GM18502 (cell line): ENCODE results near the gene EYA3.

Source experiments
- ATAC-seq: cut with Tn5 transposase; IDR thresholded peaks from one replicate; pipeline ENCODE4 v1.9.1; 2021; ENCODE audit warnings: mild to moderate bottlenecking; ENCODE audit not compliant: unreplicated experiment, poor library complexity

The EYA3 gene

DNA sequence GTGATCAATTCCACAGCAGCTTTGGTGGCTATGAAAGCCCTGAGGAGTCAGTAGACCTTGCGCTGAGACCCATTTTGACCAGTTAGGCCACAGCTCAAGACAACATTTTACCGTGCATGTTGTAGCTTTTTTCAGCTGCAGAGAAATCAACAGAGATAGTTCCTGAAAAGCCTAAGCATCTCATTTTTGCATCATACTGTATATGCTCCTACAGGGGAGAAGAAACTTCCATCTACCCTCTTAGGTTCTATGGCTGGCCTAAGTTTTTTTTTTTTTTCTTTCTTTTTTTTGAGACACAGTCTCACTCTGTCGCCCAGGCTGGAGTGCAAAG lies 24.8 kb upstream of the EYA3 start:
- ATAC-seq, result no peak

DNA sequence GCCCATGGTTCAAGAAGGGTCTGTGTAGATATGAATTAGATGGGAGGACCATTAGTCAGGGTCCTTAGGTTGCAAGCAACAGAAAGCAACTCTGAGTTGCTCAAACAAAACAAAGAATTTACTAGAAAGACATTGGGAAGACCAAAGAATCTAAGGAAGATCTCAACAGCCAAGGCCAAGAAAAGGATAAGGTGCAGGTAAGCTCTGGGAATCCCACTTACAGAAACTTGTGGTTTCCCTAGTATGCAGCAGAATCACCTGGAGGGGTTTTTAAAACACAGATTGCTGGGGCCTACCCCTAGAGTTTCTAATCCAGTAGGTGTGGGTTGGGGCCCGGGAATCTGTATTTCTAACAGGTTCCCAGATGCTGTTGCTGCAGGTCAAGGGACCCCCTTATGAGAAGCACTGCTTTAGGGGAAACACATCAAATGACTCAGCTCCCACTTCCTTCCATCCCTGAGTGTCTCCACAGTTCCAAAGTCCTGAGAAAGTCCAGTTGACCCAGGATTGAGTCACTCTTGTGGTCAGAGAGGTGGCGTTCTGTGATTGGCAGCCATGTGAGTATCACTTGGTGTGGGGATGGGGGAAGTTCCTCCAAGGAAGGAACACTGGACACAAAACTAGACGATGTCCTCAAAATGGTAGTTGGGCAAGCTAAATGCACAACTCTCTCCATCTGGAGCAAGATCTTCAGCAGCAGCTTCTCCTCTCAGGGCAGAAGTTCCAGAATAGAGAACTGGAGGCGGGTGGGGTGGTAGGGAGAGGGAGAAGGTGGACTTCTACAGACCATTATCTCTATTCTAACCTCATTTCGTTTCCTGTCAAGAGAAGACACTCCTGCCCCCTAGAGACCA lies 24.2 kb upstream of the EYA3 start:
- ATAC-seq, result no peak

DNA sequence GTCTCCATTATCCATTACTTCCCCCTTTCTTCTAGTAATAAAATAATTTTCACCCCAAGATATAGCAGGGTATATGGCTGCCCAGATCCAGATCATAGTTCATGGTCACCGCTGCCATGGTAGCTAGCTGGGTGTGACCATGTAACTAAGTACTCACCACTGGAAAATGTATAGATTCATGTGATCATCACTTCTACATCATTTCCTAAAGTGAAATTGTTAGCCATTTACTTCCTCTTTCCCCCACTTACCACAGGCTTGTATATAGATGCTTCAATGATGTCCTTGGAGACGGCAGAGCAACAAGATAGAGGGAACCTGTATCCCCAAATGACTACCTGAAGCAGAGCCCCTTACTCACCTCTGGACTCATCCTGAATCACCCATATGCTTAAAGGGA lies 22.7 kb upstream of the EYA3 start:
- ATAC-seq, result no peak

DNA sequence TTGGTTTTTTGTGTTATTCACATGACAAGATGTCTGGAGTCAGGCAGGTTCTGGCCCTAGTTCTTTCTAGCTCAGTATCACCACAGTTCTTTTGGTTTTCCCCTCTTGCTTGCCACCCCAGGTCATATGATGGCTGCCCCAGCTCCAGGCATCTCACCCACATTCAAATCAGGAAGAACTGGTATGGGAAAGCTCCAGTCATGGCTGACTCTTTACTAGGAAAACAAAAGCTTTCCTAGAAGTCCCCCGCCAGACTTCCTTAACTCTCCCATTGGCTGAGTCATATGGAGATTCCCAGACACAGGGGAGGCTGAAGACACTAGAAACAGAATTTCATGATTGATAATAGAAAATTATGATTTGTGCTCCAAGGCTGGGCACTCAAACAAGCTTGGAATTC lies 22.1 kb upstream of the EYA3 start:
- ATAC-seq, result no peak

DNA sequence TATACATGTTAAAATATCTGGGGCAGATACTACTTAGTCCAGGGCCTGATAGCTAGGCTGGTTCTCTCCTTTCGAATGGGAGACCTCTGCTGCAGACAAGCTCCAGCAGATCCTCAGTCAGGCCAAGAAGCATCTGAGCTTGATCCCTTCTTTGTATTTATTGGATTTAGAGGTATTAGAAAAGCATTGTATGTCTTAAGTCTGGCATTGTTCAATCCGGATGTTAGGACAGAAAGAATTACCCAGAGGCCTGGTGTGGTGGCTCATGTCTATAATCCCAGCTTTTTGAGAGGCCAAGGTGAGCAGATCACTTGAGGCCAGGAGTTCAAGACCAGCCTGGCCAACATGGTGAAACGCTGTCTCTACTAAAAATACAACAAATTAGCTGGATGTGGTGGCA lies 21.2 kb upstream of the EYA3 start:
- ATAC-seq, result no peak

DNA sequence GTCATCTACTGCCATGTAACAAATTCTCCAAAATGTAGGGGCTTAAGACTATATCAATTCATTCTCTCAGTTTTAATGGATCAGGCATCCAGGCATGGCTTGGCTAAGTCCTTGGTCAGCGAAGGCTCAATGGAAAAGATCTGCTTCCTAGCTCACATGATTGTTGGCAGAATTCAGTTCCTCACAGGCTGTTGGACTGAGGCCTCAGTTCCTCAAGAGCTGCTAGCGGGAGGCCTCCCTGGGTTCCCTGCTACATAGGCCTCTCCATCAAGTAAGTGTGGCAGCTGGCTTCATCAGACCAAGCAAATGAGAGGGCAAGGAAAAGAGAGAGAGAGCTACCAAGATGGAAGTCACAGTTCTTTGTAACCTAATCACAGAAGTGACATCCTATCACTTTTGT lies 19.6 kb upstream of the EYA3 start:
- no peak for ATAC-seq

DNA sequence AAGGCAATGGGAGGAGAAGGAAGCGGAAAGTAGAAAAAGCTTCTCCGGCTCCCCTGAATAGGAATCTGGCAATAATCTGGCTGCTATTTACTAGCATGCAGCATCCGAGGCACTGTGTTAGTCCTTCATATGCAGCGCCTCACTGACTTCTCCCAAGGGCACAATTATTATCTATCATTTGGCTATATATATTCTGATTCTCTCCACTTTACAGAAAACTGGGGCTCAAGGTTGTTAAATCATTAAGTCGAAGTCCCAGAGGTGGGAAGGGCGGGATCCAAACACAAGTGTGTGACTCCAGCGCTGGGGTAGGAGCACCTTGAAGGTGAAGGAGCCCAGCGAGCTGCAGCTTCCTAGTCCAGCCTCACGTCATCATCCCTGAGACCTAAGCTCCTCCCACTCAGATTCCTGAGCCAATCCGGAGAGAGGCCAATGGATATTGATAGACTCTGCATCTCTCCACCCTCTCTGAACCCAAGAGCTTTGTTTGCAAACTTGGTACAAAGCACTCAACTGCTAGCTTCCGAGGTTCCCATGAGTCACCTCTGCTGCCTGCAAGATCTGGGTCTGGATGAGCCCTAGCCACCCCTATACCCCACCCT lies 16.6 kb upstream of the EYA3 start:
- ATAC-seq, result no peak

DNA sequence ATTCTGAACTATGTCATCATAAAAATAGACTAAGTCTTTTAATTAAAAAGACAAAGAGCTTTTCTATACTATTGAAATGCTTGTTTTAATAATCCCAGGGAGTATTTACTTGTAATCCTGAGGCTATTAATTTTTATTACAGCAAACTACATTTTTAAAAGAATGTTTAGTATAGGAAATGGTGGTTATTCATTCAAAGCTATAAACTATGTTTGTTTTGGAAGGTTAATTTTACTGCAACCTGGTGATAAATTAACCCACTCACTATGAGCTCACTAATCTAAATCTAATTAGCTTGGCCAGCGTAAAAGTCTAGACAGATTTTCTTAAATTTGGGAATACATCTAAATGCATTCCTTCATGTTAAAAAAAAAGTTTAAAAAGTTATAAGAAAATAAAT lies 13.8 kb upstream of the EYA3 start:
- no peak for ATAC-seq

DNA sequence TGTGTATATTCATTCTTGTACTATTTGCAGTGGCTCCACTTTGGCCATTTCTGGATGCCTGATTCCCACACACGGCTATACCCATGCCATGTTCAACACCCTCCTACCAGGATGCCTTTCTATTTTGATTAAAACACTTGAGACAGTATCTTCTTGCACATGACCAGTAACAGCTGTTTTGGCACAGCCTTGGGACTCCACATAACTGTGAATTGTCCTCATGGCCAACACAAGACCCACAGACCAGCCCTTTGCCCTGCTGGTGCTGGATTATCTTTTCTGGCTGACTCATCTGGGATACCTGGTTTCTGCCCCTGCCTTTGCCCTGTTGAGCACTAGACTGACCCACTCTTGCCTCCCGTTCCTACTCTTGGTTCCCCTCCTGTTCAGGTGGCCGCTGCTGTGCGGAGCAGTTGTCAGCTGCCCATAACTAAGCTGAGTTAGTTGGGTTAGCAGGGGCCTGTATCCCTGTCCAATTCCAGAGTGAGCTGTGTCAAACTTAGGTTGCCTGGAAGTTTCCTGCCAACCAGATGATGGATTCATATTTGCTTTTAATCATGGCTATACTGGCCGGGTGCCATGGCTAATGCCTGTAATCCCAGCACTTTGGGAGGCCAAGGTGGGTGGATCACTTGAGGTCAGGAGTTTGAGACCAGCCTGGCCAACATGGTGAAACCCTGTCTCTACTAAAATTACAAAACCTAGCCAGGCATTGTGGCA lies 10.8 kb upstream of the EYA3 start:
- ATAC-seq, result no peak

DNA sequence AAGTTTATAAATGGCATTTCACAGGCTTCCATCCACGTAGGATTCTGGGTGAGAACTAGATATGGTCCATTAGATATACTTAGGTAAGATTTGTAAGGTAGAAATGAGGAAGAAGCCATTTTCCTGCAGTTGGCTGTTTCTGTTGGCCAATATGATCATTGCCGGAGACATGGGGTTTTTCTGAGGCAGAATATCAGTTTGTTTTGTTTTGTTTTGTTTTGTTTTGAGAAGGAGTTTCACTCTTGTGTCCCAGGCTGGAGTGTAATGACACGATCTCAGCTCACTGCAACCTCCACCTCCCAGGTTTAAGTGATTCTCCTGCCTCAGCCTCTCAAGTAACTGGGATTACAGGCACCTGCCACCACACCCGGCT lies 8.7 kb upstream of the EYA3 start:
- no peak for ATAC-seq

DNA sequence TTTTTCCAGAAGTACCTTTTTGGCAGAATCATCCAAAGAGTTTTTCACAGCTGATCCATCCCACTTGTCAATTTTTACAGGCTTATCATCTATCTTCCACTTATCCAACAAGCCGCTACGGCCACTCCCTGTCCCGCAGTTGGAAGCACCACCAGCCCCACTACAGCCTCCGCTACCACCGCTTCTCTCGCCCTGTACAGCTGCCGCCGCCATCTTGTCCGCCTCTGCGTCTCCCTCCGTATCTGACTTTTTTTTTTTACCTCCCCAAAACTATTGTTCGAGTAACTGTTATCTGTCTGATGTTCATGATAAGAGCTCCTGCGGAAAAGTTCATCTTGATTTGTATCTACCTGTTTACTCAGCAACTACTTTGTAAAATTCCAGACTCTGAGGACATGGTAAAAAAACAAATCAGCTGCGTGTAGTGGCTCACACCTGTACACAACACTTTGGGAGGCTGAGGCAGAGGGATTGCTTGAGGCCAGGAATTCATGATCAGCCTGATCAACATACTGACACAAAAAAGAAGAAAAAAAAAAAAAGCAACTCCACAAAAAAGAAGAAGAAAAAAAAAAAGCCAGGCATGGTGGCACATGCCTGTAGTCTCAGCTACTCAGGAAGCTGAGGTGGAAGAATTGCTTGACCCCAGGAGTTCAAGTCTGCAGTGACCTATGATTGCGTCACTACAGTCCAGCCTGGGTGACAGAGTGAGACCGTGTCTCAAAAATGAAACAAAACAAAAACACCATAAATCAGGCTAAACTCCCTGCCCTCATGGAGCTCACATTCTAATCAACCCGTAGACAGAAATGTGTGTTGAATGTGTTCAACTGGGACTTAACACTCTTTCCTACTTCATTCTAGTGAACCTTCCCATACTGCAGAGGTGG lies 8.0 kb upstream of the EYA3 start:
- ATAC-seq, result no peak

DNA sequence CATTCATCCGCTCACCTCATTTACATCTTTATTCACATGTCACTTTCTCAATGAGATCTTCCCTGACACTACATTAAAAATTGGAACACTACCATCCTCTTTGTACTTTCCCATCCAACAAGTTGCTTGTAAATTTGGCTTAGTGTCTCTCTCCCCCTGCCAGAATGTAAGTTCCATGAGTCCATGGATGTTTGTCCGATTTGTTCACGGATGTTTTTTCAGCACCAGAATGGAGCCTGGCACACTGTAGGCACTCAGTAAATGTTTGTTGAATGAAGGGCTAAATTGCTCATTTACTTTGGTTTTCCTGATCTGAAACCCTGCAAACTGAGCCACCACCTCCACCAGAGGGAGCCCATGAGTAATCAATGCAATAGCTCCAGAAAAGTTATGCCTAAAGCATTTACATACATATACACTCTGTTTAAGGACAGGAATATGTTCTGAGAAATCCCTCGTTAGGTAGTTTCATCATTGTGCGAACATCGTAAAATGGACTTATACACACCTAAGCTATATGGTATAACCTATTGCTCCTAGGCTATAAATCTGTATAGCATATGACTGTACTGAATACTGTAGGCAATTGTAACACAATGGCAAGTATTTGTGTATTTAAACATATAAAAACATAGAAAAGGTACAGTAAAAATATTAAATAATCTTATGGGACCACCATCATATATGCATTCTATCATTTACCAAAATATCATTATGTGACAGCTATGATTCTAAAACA lies 2.8 kb upstream of the EYA3 start:
- no peak for ATAC-seq

DNA sequence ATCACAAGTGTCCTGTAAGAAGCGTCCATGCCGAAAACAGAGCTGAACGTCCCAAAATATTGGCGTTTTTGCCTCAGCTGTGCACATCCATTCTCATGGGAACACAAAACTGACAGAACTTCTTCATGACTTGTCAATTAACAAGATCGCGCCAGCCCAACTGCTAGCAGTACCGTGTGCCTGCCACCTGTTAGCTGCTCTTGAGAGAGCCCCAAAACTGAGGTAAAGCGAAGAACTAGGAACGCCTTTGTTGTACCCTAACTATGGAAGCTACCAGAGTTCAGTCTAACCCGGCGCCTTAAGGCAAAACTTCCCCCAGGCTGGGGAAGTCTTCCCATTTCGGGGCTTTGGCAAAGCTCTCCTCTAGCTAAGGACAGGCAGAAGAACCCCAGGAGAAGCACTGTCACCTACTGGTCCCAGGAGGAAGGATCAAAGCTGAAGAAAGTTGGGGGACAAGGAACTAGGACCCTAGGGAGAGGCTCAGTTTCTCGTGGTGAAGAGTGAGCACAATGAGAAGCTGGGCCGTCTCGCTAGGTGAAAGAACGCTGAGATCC lies 719 bp downstream of the EYA3 start:
- no peak for ATAC-seq

DNA sequence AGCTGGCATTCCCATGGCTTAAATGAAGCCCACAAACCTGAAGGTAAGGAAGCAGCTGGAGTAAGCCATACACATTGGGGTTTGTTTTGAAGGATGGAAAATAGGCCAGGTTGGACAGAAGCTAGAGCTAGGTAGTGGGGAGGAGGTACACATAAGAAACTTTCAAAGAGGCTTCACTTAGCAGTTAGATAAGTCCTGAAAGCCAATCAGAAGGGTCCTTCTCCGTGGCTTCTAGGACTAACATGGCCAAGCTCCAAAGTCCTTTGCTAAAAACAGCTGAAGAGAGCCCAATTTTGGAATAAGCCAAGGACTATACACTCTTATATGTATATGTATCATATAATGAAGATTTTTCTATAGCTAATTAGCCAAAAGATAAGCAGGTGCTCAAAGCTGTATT lies 1.8 kb downstream of the EYA3 start:
- no peak for ATAC-seq

DNA sequence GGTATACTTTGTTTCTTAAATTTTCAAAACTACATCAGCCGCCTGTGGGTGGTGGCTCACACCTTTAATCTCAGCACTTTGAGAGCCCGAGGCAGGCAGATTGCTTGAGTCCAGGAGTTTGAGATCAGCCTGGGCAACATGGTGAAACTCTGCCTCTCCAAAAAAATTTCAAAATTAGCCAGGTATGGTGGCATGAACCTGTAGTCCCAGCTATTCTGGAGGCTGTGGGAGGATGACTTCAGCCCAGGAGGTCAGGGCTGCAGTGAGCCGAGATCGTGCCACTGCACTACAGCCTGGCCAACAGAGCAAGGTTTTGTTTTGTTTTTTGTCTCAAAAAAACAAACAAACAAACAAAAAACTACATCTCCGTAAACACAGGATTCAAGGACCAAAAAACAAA lies 3.3 kb downstream of the EYA3 start:
- ATAC-seq, result no peak

DNA sequence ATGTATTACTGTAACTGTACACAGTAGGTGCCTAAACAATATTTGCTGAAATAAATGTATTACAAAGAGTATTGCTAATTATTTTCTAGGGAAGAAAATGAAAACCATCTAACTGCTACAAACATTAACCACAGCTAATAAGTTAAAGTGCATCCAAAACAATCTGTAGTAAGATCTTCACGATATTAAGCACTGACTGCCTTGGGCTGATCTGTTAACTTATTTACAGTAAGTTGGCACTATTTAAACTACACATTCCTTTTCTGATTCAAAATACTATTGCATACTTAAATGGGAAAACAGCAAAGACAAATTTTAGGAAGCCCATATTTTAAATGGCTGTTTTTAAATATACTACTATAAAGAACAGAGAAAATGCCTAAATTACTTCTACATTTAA lies 4.5 kb downstream of the EYA3 start:
- no peak for ATAC-seq

DNA sequence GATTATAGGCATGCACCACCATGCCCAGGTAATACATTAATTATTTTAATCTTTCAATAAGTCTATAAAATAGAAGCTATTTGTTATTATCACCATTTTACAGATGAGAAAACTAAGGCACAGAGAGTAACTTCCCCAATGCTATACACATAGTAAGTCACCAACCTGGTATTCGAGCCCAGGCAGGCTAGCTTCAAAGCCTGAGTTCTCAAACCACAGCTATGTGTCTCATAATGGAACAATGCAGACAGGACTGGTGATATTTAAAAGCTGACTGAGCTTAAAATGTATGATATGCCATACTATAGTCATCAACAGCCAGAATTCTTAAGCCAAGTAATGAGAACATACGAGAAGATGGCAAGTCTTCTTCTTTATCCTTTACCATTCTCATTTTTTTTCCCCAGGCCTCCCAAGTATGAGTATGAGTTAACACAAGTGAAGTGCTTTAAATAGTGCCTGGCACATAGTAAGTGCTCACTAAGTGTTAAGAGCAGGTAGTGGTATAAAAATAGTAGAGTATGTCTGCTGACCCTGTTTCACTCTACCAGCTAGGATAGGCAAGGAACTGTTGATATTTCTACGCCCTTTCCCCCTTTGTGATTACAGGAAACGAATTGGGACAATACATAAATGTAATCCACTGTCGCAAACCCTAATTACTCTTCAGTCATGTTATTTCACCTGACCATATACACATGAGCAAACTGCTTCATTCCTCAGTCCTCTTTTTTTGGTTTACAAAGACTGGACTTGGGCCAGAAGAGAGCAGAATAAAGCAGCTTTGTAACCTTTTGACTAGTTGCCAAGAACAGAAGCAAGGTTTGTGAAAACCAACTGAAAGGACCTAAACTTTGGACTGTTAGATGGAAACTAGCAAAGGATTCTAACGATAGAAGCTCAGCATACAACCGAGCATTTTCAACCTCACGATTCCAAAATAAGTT lies 9.5 kb downstream of the EYA3 start:
- no peak for ATAC-seq

DNA sequence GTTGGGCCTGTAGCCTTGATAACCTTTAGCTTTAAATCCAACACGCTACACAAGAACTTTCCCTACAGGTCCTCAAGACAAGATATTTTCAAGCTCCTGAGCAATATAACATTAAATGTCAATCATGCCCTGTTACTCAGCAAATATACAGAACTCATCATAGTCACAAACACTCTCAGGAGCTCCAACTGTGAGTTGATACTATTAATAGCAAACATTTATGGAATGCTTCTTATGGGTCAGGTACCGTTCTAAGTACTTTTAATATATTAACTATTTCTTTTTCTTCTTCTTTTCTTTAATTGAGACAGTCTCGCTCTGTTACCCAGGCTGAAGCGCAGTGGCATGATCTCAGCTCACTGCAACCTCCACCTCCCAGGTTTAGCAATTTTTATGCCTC lies 10.1 kb downstream of the EYA3 start:
- no peak for ATAC-seq
